ENCODE measurements around the gene RNF182. TPM values are rescaled to one million over a fixed set of nuclear protein-coding genes. Genes with fewer than 3 reads are reported as not detected.

The RNF182 gene
- total and polyA plus RNA-seq, 10 of the 15 experiments (the other 5 are each of a cell fraction or from before 2014, with no cell fraction given), result not detected

GRCh38 chr6:13947611-13948178, 22.9 kb downstream of the RNF182 start:
- RAD21 ChIA-PET (ENCODE audit: unreplicated experiment), result no interaction called here
- POLR2A ChIA-PET, result no interaction called here
- Histone ChIP-seq H3K9ac (ENCODE audit: control insufficient read depth, insufficient read depth, low read length) (no peak overlapping the region), H3K36me3 (ENCODE audit: control insufficient read depth in 2 of 2, insufficient read depth in 2 of 2, low read length in 1 of 2) (no peaks in the 10 kb centered on the region), H3K4me2 (ENCODE audit: control insufficient read depth, insufficient read depth) (no peak overlapping the region), H2AFZ (ENCODE audit: control insufficient read depth, low read depth, low read length) (no peak overlapping the region), H3K27ac (ENCODE audit: control insufficient read depth, insufficient read depth) (no peak overlapping the region), H3K79me2 (ENCODE audit: control insufficient read depth, insufficient read depth, low read length) (no peaks in the 10 kb centered on the region), H3K4me1 (ENCODE audit: control insufficient read depth, insufficient read depth, low read length) (no peaks in the 10 kb centered on the region), H3K27me3 (replicated peaks in 1 of 2; ENCODE audit: control insufficient read depth in 2 of 2, insufficient read depth in 2 of 2, low read length in 1 of 2) (no peaks in the 10 kb centered on the region; a peak in 1 of 4 replicates), H4K20me1 (ENCODE audit: control insufficient read depth, insufficient read depth) (no peaks in the 10 kb centered on the region), H3K4me3 (no peak overlapping the region), H3K9me3 (replicated peaks; ENCODE audit: control insufficient read depth, insufficient read depth, low read length) (no peaks in the 10 kb centered on the region)
- CTCF ChIA-PET, result interaction anchor here (1.1 kb wide), 1 partner anchor 83 kb away, joined by 3 read pairs; no protein-coding TSS in a partner anchor
- FAIRE-seq (no peak), ATAC-seq (no peak), DNase-seq (ENCODE audit: low read depth, low spot score) (no peak)
- SMC1A ChIA-PET (ENCODE audit: uncharacterized antibody, unreplicated experiment), result interaction anchor here (0.8 kb wide), 1 partner anchor 17 kb away, joined by 3 read pairs; no protein-coding TSS in a partner anchor
- in situ Hi-C loops (cut with MboI), result no loop called here
- TF ChIP-seq RAD21 (IDR thresholded peaks at IDR 0.05; ENCODE audit: insufficient read depth, low read depth, low read length) (no peak), BCLAF1 (IDR thresholded peaks at IDR 0.05) (no peak), NFXL1 (IDR thresholded peaks at IDR 0.05; ENCODE audit: borderline replicate concordance) (no peak), ZNF24 (IDR thresholded peaks at IDR 0.05) (no peak), NFYA (IDR thresholded peaks at IDR 0.05; ENCODE audit: borderline replicate concordance, low read depth, low read length) (no peak), BRCA1 (IDR thresholded peaks at IDR 0.05; ENCODE audit: low read depth, low read length) (no peak), CUX1 (IDR thresholded peaks at IDR 0.05; ENCODE audit: insufficient replicate concordance, low read depth, low read length) (no peak), SUZ12 (IDR thresholded peaks at IDR 0.05; ENCODE audit: unreplicated experiment) (no peak), KAT2A (conservative IDR thresholded peaks at IDR 0.05; ENCODE audit: control insufficient read depth, low read depth, low read length) (no peak), ZBTB40 (IDR thresholded peaks at IDR 0.05; ENCODE audit: borderline replicate concordance) (no peak)
- intact Hi-C loops (cut with micrococcal nuclease; ENCODE audit: unreplicated experiment), result no loop called here
- BruUV-seq (replicated peaks), result no TSS peak
